GM23338 (cell line): Measurements from ENCODE around the gene FBXO41. TPM values are rescaled to one million over a fixed set of nuclear protein-coding genes. Genes with fewer than 3 reads are reported as not detected.

ENCODE experiments used
- ATAC-seq: fragments of 200-7000 bp; cut with Tn5 transposase; 3 replicates; pipeline ENCODE4 v1.9.1; 2020
- DNase-seq: peaks from one replicate; pipeline ENCODE4 v3.0.0-alpha.2; 2015; ENCODE audit warnings: low spot score
- H2AFZ ChIP-seq: fragments of 200-600 bp; sonication (generic); 2 replicates; pipeline ENCODE4 v1.8.0; 2016; ENCODE audit warnings: antibody characterized with exemption, mild to moderate bottlenecking, moderate library complexity
- H3F3A ChIP-seq: fragments of 200-600 bp; sonication (generic); replicated peaks from 2 replicates; pipeline ENCODE4 v1.8.0; 2017; ENCODE audit warnings: antibody characterized with exemption, mixed run types, low read depth
- H3K27ac ChIP-seq: fragments of 200-600 bp; sonication (generic); 2 replicates; pipeline ENCODE4 v1.6.1; 2016; ENCODE audit warnings: low read depth
- H3K27me3 ChIP-seq: fragments of 200-600 bp; sonication (generic); 2 replicates; pipeline ENCODE4 v1.8.0; 2016; ENCODE audit warnings: mild to moderate bottlenecking, mixed run types, moderate library complexity; ENCODE audit not compliant: insufficient read depth
- H3K36me3 ChIP-seq: fragments of 200-600 bp; sonication (generic); 2 replicates; pipeline ENCODE4 v1.8.0; 2016; ENCODE audit warnings: mild to moderate bottlenecking; ENCODE audit not compliant: insufficient read depth
- H3K4me1 ChIP-seq: fragments of 200-600 bp; sonication (generic); 2 replicates; pipeline ENCODE4 v1.8.0; 2016; ENCODE audit warnings: mild to moderate bottlenecking, moderate library complexity; ENCODE audit not compliant: insufficient read depth
- H3K4me2 ChIP-seq: fragments of 200-600 bp; sonication (generic); 2 replicates; pipeline ENCODE4 v1.7.1; 2017; ENCODE audit warnings: mixed run types
- H3K4me3 ChIP-seq: fragments of 200-600 bp; sonication (generic); 2 replicates; pipeline ENCODE4 v1.6.1; 2016; ENCODE audit warnings: mixed run types
- H3K79me2 ChIP-seq: fragments of 200-600 bp; sonication (generic); replicated peaks from 2 replicates; pipeline ENCODE4 v1.8.0; 2017; ENCODE audit warnings: mild to moderate bottlenecking; ENCODE audit not compliant: insufficient read depth
- H3K9me2 ChIP-seq: fragments of 200-600 bp; sonication (generic); 2 replicates; pipeline ENCODE4 v1.8.0; 2017; ENCODE audit not compliant: insufficient read depth
- H4K20me1 ChIP-seq: fragments of 200-600 bp; sonication (generic); replicated peaks from 2 replicates; pipeline ENCODE4 v1.8.0; 2017; ENCODE audit warnings: mild to moderate bottlenecking; ENCODE audit not compliant: insufficient read depth
- H3K27ac Mint-ChIP-seq: 2 replicates; pipeline ENCODE4 v1.8.0; 2020; ENCODE audit warnings: inconsistent platforms, mild to moderate bottlenecking, moderate library complexity, mixed read lengths
- H3K27me3 Mint-ChIP-seq: 3 replicates; pipeline ENCODE4 v1.8.0; 2022; ENCODE audit warnings: low read depth, mild to moderate bottlenecking, moderate library complexity, mixed read lengths, inconsistent platforms; ENCODE audit not compliant: insufficient read depth, poor library complexity
- H3K36me3 Mint-ChIP-seq: 3 replicates; pipeline ENCODE4 v1.8.0; 2021; ENCODE audit warnings: low read depth, mild to moderate bottlenecking, inconsistent platforms, moderate library complexity, mixed read lengths
- H3K4me1 Mint-ChIP-seq: 3 replicates; pipeline ENCODE4 v1.8.0; 2020; ENCODE audit warnings: mild to moderate bottlenecking, inconsistent platforms, mixed read lengths
- H3K4me3 Mint-ChIP-seq: 3 replicates; pipeline ENCODE4 v1.8.0; 2021; ENCODE audit warnings: moderate library complexity, mild to moderate bottlenecking, inconsistent platforms, mixed read lengths
- H3K9me3 Mint-ChIP-seq: 3 replicates; pipeline ENCODE4 v1.8.0; 2020; ENCODE audit warnings: moderate library complexity, mild to moderate bottlenecking, inconsistent platforms, mixed read lengths
- CREB1 ChIP-seq: fragments of 250-450 bp; sonication (Bioruptor Pico); IDR thresholded peaks from 2 replicates; pipeline ENCODE4 v1.5.0; 2020; ENCODE audit warnings: low read depth, mild to moderate bottlenecking, moderate library complexity
- CTCF ChIP-seq, 2 experiments: fragments of 200-600 bp in 1 of 2; sonication (generic) in 1 of 2; conservative IDR thresholded peaks; 2 replicates each; pipeline versions ENCODE4 v1.5.1 to v1.6.1; 2016 to 2017; ENCODE audit warnings: antibody characterized with exemption in 2 of 2, low read depth in 2 of 2, mild to moderate bottlenecking in 2 of 2, moderate library complexity in 1 of 2
- ETS1 ChIP-seq: IDR thresholded peaks from 2 replicates; pipeline ENCODE4 v1.6.1; 2016; ENCODE audit warnings: antibody characterized with exemption
- EZH2 ChIP-seq: fragments of 200-600 bp; sonication (generic); IDR thresholded peaks from one replicate; pipeline ENCODE4 v1.8.0; 2017; ENCODE audit warnings: antibody characterized with exemption, mild to moderate bottlenecking, low read depth; ENCODE audit not compliant: unreplicated experiment
- POLR2AphosphoS5 ChIP-seq: IDR thresholded peaks from 2 replicates; pipeline ENCODE4 v1.6.1; 2016; ENCODE audit warnings: antibody characterized with exemption, low read depth
- ZNF331 ChIP-seq: fragments of 250-450 bp; sonication (Bioruptor Pico); IDR thresholded peaks from 2 replicates; pipeline ENCODE4 v1.5.0; 2020; ENCODE audit warnings: low read depth, mild to moderate bottlenecking, moderate library complexity
- polyA plus RNA-seq: library from polyadenylated mRNA; unstranded; fragments of >200 nt; fragmentation: Nextera tagmentation; extraction: Ambion mirVana; gene quantifications from 2 replicates; pipeline ENCODE4 v1.2.1, GENCODE V29; 2016
- total RNA-seq: library from RNA; depleted of rRNA; stranded (reverse); fragments of >200 nt; shearing (Covaris generic); gene quantifications from 2 replicates; pipeline ENCODE4 v1.2.3, GENCODE V29; 2014
- TF ChIP-seq, protein P1 (sequence below): fragments of 250-450 bp; sonication (Bioruptor Pico); IDR thresholded peaks from 2 replicates; pipeline ENCODE4 v1.5.0; 2020; ENCODE audit warnings: mild to moderate bottlenecking, moderate library complexity

FBXO41 gene
- total and polyA plus RNA-seq, 2 experiments from 2014 or later: 3.5 to 13.8 TPM

- H3K27ac Mint-ChIP-seq: no peak overlapping the region
- no peak for DNase-seq
- no peaks in the 10 kb centered on the region for H3K9me3 Mint-ChIP-seq
- Histone ChIP-seq H4K20me1 (peaks cover 40% of the 10 kb centered on the region), H3K27me3 (no peaks in the 10 kb centered on the region), H3K4me3 (no peak overlapping the region), H3K4me2 (no peak overlapping the region), H3K9me2 (no peaks in the 10 kb centered on the region), H2AFZ (no peak overlapping the region), H3K79me2 (no peaks in the 10 kb centered on the region), H3F3A (peaks cover 11% of the 10 kb centered on the region; the same call in 1 of the 2 replicates), H3K36me3 (peaks cover 18% of the 10 kb centered on the region), H3K27ac (no peak overlapping the region), H3K4me1 (peaks cover 5% of the 10 kb centered on the region; the same call in 1 of the 2 replicates)
- H3K4me1 Mint-ChIP-seq: peaks cover 18% of the 10 kb centered on the region; the same call in 2 of the 3 replicates
- TF ChIP-seq CREB1 (CRISPR knock-in tag) (no peak), CTCF (conservative IDR thresholded peaks at IDR 0.05; ENCODE audit: low read depth in 2 of 2) (no peak), EZH2 (no peak)
- ATAC-seq: no peak
- H3K27me3 Mint-ChIP-seq: peaks cover 8% of the 10 kb centered on the region
- no peak overlapping the region for H3K4me3 Mint-ChIP-seq
- H3K36me3 Mint-ChIP-seq: peaks cover 55% of the 10 kb centered on the region
Measured at GRCh38 chr2:73253400-73253799, 30.9 kb downstream of the FBXO41 start.

DNA sequence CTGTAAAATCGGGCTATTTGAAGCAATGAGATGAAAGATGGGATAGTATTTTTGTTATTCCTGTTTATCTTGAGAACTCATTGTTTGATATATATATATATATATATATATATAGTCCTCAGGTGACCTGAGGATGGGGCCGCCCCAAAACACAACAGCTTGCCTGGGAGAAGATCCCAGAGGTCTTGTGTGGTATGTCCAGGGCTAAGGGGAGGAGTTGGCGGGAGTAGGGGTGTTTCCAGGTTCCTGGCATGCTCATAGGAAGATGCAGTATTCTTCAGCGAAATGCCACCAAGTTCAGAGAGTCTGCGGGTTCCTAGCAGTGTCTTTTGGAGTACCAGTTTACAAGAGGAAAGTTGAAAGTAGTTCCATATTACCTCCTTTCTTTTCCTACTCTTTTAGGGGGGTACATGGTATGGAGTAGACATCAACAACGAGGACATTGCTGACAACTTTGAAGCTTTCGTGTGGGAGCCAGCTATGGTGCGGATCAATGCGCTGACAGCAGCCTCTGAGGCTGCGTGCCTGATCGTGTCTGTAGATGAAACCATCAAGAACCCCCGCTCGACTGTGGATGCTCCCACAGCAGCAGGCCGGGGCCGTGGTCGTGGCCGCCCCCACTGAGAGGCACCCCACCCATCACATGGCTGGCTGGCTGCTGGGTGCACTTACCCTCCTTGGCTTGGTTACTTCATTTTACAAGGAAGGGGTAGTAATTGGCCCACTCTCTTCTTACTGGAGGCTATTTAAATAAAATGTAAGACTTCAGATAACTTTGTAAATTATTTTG is 31.8 kb downstream of the FBXO41 start:
- peaks cover 40% of the 10 kb centered on the region for H4K20me1 ChIP-seq
- peaks cover 11% of the 10 kb centered on the region; the same call in 1 of the 2 replicates for H3F3A ChIP-seq
- peaks cover 10% of the 10 kb centered on the region for H3K27me3 Mint-ChIP-seq
- ATAC-seq (no peak), DNase-seq (no peak)
- H3K4me1 Mint-ChIP-seq: peaks cover 18% of the 10 kb centered on the region; the same call in 2 of the 3 replicates
- H3K36me3 ChIP-seq: peaks cover 27% of the 10 kb centered on the region
- no peak overlapping the region for H3K27ac Mint-ChIP-seq
- no peaks in the 10 kb centered on the region for H3K79me2 ChIP-seq
- H3K9me2 ChIP-seq: no peaks in the 10 kb centered on the region
- H3K36me3 Mint-ChIP-seq: peaks cover 63% of the 10 kb centered on the region
- no peak overlapping the region for H3K4me3 Mint-ChIP-seq
- H2AFZ ChIP-seq: no peak overlapping the region
- H3K4me2 ChIP-seq: no peak overlapping the region
- no peak overlapping the region for H3K4me3 ChIP-seq
- H3K27me3 ChIP-seq: no peaks in the 10 kb centered on the region
- no peaks in the 10 kb centered on the region for H3K9me3 Mint-ChIP-seq
- H3K4me1 ChIP-seq: peaks cover 5% of the 10 kb centered on the region; the same call in 1 of the 2 replicates
- H3K27ac ChIP-seq: no peak overlapping the region
- TF ChIP-seq, protein P1, sequence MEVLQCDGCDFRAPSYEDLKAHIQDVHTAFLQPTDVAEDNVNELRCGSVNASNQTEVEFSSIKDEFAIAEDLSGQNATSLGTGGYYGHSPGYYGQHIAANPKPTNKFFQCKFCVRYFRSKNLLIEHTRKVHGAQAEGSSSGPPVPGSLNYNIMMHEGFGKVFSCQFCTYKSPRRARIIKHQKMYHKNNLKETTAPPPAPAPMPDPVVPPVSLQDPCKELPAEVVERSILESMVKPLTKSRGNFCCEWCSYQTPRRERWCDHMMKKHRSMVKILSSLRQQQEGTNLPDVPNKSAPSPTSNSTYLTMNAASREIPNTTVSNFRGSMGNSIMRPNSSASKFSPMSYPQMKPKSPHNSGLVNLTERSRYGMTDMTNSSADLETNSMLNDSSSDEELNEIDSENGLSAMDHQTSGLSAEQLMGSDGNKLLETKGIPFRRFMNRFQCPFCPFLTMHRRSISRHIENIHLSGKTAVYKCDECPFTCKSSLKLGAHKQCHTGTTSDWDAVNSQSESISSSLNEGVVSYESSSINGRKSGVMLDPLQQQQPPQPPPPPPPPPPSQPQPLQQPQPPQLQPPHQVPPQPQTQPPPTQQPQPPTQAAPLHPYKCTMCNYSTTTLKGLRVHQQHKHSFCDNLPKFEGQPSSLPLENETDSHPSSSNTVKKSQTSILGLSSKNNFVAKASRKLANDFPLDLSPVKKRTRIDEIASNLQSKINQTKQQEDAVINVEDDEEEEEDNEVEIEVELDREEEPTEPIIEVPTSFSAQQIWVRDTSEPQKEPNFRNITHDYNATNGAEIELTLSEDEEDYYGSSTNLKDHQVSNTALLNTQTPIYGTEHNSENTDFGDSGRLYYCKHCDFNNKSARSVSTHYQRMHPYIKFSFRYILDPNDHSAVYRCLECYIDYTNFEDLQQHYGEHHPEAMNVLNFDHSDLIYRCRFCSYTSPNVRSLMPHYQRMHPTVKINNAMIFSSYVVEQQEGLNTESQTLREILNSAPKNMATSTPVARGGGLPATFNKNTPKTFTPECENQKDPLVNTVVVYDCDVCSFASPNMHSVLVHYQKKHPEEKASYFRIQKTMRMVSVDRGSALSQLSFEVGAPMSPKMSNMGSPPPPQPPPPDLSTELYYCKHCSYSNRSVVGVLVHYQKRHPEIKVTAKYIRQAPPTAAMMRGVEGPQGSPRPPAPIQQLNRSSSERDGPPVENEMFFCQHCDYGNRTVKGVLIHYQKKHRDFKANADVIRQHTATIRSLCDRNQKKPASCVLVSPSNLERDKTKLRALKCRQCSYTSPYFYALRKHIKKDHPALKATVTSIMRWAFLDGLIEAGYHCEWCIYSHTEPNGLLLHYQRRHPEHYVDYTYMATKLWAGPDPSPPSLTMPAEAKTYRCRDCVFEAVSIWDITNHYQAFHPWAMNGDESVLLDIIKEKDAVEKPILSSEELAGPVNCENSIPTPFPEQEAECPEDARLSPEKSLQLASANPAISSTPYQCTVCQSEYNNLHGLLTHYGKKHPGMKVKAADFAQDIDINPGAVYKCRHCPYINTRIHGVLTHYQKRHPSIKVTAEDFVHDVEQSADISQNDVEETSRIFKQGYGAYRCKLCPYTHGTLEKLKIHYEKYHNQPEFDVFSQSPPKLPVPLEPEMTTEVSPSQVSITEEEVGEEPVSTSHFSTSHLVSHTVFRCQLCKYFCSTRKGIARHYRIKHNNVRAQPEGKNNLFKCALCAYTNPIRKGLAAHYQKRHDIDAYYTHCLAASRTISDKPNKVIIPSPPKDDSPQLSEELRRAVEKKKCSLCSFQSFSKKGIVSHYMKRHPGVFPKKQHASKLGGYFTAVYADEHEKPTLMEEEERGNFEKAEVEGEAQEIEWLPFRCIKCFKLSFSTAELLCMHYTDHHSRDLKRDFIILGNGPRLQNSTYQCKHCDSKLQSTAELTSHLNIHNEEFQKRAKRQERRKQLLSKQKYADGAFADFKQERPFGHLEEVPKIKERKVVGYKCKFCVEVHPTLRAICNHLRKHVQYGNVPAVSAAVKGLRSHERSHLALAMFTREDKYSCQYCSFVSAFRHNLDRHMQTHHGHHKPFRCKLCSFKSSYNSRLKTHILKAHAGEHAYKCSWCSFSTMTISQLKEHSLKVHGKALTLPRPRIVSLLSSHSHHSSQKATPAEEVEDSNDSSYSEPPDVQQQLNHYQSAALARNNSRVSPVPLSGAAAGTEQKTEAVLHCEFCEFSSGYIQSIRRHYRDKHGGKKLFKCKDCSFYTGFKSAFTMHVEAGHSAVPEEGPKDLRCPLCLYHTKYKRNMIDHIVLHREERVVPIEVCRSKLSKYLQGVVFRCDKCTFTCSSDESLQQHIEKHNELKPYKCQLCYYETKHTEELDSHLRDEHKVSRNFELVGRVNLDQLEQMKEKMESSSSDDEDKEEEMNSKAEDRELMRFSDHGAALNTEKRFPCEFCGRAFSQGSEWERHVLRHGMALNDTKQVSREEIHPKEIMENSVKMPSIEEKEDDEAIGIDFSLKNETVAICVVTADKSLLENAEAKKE (CRISPR knock-in tag): no peak
- TF ChIP-seq ZNF331 (CRISPR knock-in tag) (no peak), CREB1 (CRISPR knock-in tag) (no peak), POLR2AphosphoS5 (no peak), ETS1 (no peak)
